Pulmonary artery endothelial cell (primary cell): ENCODE data around the gene BICC1. TPM values are rescaled to one million over a fixed set of nuclear protein-coding genes. Genes with fewer than 3 reads are reported as not detected.

Experiments
- DNase-seq: peaks from one replicate; pipeline ENCODE4 v3.0.0-alpha.2; 2011; ENCODE audit warnings: low read depth, low spot score
- total RNA-seq: library from RNA; depleted of rRNA; stranded (reverse); fragments of >200 nt; gene quantifications from 2 replicates; pipeline ENCODE4 v1.2.3, GENCODE V29; 2014

BICC1 gene, protein sequence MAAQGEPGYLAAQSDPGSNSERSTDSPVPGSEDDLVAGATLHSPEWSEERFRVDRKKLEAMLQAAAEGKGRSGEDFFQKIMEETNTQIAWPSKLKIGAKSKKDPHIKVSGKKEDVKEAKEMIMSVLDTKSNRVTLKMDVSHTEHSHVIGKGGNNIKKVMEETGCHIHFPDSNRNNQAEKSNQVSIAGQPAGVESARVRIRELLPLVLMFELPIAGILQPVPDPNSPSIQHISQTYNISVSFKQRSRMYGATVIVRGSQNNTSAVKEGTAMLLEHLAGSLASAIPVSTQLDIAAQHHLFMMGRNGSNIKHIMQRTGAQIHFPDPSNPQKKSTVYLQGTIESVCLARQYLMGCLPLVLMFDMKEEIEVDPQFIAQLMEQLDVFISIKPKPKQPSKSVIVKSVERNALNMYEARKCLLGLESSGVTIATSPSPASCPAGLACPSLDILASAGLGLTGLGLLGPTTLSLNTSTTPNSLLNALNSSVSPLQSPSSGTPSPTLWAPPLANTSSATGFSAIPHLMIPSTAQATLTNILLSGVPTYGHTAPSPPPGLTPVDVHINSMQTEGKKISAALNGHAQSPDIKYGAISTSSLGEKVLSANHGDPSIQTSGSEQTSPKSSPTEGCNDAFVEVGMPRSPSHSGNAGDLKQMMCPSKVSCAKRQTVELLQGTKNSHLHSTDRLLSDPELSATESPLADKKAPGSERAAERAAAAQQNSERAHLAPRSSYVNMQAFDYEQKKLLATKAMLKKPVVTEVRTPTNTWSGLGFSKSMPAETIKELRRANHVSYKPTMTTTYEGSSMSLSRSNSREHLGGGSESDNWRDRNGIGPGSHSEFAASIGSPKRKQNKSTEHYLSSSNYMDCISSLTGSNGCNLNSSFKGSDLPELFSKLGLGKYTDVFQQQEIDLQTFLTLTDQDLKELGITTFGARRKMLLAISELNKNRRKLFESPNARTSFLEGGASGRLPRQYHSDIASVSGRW
- total RNA-seq, result 1.7 and 3.2 TPM in 2 replicates

DNA sequence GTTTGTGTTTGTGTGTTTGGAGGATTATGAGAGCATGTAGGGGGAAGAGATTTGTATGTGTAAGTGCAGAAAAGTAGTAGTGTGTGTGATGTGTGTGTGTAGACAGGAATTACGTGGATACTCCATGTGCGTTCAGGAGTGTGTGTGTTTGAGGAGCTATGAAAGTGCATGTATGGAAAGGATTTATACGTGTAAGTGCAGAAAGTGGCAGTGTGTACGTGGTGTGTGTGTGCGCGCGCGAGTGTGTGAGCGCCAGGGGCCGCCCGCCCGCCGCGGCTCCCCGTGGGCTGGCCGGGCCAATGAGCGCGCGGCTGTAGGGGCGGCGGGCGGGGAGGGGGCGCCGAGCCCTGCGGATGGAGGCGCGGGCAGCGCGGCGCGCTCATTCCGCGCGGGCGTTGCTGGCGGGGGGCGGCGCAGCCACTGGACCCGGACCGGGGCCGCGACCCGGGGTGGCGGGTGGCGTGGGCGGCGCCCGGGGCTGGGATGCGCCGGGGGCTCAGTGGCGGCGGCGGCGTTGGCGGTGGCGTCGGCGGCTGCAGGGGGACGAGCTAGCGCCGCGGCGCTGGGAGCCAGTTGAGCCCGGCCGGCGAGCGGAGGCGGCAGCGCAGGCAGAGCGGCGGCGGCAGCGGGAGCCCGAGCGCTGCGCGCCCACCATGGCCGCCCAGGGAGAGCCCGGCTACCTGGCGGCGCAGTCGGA lies at the start of gene BICC1:
Gene BICC1, plus strand, starts transcription at position 382 of the 697 bp plus-strand sequence. Its CDS starts 272 bp downstream, at position 654.
- DNase-seq, result no peak

DNA sequence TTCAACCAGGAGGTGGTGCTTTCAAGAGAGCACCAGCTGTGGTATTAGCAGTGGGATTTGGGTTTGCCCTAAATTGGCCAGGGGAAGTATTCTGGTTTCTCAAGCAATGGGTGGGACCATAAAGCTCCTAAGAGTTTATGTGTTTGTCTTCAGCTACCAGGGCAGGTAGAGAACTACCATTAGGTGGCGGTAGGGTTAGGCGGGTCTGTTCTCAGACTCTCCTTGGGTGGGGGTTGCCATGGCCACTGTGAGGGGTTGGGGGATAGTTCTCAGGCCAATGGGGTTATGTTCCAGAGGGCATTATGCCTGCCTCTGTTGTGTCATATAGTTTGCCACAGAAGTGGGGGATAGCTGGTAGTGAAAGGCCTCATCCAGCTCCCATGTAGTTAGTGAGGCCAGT lies 47.7 kb upstream of the BICC1 start:
- DNase-seq, result no peak

DNA sequence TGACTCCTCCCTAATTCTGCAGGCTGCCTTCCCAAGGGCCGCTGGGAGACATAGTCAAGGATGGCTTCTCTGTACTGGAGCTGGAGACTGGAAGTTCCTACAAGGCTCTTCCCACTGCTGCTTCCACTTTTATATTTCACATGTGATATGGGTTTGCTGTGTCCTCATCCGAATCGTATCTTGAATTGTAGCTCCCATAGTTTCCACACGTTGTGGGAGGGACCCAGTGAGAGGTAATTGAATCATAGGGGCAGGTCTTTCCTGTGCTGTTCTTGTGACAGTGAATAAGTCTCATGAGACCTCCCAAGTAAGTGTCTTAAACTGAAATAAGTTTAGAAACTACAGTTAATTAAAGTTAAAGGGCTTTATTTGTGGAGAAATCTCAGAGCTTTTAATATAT lies 47.0 kb upstream of the BICC1 start:
- no peak for DNase-seq

DNA sequence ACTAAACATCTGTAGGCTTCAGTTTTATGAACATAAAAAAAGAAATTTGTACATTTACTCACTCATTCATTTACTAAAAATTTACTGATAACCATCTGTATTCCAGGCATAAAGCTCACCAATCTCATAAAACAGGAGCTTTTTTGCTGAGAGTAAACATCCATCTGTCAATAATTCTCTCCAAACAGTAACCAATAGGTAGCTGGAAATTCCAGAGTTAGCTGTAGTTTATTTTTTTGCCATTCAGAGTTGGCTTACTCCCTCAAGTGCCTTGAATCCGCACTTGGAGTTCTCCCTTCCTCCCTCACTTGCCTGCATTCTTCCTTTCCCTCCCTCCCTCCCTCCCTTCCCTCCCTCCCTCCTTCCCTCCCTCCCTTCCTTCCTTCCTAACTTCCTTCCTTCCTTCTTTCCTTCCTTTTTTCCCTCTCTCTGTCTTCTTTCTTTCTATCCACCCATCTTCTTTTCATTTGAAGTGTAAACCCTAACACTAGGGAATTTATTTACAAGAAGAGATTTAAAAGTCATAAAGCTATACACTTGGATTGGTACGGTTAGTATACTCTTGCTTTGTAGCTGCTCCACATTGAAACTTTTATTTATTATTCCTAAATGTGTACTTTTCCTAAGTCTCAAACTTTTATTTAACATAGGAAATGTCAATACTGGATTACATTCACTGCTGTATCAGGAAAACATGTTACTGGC lies 44.6 kb upstream of the BICC1 start:
- DNase-seq, result no peak

DNA sequence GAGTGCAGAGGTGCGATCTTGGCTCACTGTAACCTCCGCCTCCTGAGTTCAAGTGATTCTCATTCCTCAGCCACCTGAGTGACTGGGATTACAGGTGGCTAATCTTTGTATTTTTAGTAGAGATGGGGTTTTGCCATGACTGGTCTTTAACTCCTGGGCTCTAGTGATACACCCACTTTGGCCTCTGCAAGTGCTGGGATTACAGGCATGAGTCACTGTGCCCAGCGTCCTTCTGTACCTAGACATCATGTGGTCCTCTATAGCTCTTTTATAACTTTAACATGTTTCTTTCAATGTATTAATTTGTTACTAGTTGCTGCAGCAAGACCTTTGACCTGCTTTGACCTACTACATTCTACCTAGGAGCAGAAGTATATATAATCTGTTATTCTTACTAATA lies 38.7 kb upstream of the BICC1 start:
- no peak for DNase-seq

DNA sequence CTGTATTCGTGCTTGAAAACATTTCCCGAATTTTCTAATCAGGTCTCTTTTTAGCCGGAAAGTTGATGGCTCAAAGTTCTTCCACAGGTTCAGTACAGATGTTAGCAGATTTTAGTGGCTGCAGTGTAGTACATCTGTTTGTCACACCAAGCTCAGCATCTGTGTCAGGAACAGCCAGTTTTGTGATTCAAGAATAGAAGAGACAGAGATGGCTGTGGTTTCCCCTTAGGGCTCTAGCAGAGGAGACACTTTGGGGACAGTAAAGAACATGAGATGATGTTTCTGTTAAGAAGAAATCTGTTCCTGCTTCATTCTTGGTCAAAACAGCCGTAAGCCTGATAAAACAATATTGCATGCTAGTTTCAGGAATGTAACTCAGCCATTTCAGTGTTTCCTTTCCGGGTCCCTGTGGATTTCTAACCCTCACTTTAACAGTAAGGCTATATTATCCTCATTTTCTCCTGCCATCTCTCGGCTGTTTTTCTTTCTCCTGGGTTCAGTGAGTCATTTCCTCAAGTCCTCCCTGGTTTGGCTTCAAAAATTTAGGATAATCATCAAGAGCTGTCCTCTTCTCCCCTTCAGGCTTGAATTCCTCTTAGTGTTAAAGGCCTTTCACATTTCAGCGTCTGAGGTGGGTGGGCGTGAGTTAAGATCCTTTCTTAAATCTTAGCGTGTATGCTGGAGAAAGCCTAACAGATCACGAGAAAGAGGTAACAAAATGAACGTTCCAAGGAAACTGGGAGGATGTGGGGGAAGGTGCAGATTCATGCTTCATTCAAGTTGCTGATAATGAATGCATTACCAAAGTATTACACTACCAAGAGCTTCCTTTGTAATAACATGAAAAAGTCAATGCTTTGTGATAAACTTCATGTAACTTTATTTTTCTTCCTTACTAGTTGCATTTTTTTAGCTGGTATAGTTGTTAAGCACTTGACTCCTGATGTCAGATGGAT lies 37.1 kb upstream of the BICC1 start:
- DNase-seq, result peak; percentile 13

DNA sequence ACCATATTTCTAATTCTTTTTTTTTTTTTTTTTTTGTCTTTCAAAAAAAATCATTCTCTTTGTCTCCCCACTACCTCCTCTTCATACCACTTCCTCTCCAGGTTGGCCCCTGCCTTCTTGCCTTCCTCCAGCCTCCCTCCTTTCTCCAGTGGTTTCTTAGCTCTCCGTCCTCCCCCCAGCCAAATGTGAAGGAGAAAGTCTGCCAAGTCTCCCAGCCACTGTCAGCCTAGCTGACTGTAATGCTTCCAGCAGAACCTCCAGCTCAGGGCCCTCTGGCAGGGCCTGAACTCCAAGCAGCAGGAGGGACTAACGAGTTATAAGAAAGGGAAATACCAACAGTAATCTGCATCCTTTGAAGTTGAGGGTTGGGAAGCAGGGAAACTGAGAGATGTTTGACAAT lies 35.5 kb upstream of the BICC1 start:
- no peak for DNase-seq

DNA sequence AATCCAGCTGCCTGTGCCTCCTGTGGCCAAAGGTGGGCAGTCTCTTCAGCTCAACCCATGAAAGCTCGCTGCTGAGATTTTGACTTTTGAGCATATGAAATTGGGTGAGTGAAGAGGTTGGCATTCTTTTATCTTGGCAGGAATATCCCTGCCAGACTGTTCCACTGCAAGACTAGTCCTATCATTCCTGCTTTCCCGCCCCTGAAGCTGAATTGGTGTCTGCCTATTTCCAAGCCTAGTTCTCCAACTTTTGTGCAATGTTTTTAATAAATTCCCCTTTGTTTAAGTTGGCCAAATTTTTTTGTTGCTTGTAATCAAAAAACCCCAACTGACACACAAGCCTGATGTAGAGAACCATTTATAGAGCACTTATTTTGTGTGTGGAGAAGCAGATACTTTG lies 34.8 kb upstream of the BICC1 start:
- DNase-seq, result no peak

DNA sequence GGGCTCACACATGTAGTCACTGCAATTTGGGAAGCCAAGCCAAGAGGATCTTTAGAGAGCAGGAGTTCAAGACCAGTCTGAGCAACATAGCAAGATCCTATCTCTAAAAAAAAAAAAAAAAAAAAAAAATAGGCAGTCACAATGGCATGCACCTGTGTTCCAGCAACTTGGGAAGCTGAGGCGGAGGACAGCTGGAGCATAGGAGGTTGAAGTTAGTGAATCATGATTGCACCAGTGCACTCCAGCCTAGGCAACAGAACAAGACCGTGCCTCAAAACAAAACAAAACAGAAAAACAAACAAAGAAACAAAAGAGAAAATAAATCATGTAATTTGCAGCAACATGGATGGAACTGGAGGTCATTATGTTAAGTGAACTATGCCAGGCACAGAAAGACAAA lies 33.6 kb upstream of the BICC1 start:
- DNase-seq, result no peak

DNA sequence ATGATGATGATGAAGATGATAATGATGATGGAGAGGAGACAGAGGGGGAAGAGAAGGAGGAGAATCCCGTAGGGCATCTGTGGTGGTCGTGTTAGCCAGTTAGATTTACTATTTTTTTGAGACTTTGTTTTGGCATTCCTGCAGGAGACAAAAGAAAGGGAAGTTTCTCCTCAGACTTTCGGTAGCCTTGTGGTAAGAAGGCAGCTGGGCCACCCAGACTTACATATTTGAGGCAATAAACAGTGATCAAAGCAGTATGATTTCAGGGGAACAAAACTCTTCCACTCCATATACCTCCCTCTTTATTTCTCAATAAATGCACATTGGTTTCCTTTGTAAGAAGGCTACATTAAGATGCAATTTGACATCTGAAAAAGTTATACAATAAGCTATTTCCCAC lies 32.4 kb upstream of the BICC1 start:
- no peak for DNase-seq

DNA sequence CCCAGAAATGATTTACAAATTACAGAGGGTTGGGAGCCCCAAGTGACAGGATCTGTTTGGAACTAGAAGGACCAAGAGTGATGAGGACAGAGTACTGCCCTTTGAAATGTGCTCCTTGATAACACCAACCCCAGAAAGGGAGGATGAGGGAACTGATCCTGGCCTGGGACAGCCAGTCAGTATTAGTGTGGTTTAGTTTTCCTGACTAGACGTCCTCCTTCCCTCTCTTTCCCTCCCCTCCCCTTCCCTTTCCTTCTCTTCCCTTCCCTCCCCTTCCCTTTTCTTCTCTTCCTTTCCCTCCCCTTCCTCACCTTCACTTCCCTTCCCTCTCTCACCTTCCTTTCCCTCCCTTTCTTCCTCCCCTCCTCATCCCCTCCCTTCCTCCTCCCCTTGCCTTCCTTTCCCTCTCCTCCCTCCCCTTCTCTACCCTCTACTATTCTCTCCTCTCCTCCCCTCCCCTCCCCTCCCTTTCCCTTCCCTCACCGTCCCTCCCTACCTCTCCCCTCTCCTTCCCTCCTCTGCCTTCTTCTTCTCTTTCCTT lies 31.0 kb upstream of the BICC1 start:
- no peak for DNase-seq

DNA sequence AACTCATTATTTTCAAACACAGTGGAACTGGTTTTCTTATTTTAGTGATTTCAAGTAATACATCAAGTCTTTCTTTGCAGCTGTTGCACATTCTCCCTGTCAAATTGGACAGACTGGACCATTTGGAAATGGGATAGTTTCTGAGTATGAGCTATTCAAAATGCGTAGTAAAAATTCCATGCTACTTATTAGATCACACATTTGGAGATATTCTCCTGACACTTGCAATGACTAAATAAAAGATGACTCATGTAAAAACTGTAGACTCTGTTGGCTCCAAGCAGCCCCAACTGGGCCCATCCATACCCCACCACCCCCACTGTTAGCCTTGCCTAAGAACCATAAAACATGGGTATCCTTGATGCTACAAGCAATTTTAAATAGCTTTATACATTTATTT lies 25.9 kb upstream of the BICC1 start:
- no peak for DNase-seq

DNA sequence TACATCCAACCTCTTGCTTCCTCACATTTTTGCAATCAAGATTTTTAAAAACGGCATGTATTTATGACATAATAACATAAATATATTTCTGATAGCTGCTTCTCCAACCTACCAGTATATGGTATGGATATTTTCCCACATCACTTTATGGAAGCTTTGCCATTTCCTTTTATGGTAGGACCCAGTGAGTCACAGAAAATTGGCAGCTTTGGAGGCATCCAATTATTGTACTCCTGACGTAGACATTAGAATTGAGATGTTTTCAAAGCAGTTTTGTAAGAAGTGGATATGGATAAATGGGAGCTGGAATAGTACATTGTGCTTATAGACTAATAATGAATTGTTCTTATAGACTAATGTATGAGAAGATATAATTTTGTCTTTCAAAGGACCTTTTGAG lies 23.8 kb upstream of the BICC1 start:
- no peak for DNase-seq

DNA sequence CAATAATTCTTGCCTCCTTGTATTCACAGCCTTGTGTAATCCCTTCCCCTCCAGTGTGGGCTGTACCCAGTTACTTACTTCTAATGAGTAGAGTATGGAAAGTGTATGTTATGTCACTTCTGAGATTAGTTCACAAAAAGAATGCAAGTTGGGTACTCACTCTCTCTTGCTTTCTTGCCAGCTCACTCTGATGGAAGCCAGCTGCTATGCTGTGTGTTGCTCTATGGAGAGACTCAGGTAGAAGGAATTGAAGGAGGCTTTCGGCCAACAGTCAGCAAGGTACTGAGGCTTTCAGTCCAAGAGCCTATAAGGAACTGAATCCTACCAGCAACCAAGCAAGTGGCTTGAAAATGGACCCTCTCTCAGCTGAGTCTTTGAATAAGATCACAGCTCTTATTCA lies 9.7 kb upstream of the BICC1 start:
- no peak for DNase-seq

DNA sequence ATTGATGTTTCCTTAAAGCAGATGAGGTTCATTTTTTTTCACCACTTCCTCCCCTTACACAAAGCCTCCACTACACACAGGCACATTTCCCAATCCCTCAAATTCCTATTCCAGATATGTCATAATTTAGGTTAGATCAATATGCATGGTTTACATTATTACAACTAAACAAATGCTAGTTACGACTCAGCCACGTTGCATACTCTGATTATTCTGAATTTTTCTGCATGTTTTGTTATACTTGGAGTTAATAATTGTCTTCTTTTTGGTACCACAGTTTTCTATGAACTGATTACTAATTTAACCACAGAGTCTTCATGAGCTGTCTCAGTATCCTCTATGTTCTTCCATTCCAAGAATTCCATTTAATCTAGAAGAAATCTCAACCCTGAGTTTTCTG lies 4.4 kb upstream of the BICC1 start:
- no peak for DNase-seq

DNA sequence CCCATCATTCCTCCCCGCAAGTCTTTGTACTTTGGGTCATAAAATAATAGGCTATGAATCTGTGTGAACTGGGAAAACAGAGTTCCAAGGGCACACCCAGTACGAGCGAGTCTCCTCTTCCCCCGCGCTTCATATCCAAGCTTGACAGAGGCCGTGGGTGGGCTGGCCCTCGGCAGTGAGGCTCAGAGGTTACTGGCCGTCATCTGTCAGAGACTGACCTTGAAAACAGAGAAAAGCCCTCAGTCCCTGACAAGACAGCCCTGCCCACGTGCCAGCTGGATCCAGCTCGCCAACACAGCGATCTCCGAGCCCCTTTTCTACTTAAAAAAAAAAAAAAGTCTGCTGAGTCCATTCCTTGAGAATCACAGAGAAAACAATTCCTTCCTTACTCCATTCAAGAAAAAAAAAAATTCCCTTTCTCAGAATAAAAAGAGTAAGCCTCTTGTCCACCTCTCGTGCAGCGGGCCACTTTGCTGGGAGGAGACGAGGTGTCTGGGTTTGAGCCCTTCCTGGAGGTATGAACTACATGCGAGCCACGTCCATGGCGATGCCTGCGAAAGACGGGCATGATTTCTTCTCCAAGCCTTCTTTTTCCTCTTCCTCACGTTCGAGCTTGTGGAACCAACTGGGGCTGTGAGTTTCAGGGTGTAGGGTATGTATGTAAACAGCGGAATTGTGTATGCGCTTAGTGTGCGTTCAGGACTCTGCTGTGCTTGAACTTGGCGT lies 744 bp upstream of the BICC1 start:
- DNase-seq, result no peak

DNA sequence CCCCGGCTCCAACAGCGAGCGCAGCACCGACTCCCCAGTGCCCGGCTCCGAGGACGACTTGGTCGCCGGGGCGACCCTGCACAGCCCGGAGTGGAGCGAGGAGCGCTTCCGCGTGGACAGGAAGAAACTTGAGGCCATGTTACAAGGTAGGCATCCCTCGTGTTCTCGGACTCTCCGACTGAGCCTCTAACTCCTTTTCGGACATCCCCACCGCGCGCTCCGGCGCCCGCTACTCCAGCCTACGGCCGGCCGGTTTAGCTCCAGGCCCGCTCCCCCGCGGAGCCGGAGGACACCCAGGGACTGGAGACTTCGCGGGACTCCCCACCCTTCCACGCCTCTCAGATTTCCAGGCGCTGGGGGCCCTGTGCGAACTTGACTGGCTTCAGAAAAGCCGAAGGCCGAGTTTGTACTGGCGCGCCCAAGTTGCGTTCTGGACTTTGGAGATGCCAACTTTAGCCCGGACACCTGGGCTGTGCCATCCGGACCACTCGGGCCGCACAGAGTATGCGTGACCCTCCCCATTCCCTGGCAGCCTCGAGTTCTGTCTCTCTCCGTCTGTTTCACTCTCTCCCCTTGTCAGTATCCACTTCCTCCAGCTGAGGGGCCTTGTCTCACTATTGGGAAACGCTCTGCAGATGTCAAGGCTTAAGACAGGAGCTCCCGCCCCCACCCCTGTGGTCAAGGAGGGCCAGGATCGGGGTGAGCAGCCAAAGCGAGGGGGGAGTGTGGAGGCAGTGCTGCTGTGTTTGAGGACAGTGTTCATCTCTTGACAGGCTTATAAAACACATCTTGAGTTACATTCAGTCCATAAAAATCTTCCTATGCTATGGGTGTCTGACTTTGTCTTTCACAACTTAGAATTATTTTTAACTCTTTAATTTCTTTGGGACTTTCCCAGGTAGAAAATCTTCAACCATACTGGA lies 777 bp downstream of the BICC1 start:
- no peak for DNase-seq
